GM15510 (cell line): ENCODE measurements around the gene CTNNA1.

Experiments
- POLR2A ChIP-seq: IDR thresholded peaks from 3 replicates; pipeline ENCODE4 v1.6.1; 2011; ENCODE audit warnings: borderline replicate concordance; ENCODE audit not compliant: insufficient read length; ENCODE audit errors: extremely low read depth

The CTNNA1 gene

DNA sequence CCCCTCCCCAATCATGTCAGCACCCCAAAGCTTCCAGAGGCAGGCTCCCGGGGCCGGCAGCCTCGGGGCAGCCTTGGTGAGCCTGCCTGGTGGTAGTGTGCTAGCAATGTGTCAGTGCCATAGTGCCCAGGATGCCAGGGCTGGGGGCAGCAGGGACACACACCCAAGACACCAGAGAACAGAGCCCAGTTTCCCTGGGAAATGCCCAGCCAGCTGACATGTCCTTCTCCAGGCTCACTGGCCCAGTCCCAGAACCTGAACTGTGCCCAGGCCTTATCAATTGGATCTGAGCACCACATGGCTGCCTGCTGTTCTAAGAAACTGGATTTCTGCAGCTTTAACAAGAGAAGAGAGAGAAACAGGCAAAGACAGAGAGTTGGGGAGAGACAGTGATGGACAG is 196.8 kb downstream of the CTNNA1 start:
- TF ChIP-seq POLR2A: no peak

- no peak for TF ChIP-seq POLR2A
Measured at GRCh38 chr5:138950421-138951031, 197.3 kb downstream of the CTNNA1 start.

- TF ChIP-seq POLR2A: no peak
Measured at GRCh38 chr5:138951091-138951985, 198.1 kb downstream of the CTNNA1 start.

DNA sequence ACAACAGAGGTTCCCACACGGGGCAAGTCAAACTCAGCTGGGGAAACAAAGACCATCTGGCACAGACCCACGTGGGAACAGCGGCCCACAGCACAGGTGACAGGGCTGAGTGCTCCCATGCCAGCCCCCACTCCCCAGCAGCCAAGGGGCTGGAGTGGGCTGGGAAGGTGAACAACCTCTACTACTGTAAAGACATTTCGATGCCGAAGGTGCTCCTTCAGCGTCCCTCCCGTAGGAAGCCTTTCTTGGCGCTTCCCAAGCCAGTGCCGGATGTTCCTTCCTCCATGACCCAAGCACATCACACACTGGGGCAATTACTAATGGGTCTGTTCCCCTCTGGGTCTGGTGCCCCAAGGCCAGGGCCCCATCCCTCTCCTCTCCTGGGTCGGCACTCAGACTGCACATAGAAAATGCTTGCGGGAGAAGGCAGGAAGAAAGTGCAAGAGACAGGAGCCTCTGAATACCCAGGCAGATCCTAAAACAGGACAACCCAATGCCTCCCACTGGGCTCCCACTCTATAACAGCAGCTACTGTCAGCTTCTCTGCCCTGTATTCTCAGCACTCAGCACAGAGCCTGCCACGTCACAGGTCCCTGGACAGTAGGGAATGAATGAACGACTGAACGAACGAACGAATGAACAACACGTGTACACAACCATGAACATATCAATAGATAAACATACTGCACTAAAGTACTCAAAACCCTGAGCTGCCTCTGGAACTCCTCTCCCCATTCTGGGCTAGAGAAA is 198.9 kb downstream of the CTNNA1 start:
- no peak for TF ChIP-seq POLR2A

GRCh38 chr5:138952962-138953361 is 199.7 kb downstream of the CTNNA1 start:
- no peak for TF ChIP-seq POLR2A

- TF ChIP-seq POLR2A: no peak
Measured at GRCh38 chr5:138953387-138954256, 200.4 kb downstream of the CTNNA1 start.

DNA sequence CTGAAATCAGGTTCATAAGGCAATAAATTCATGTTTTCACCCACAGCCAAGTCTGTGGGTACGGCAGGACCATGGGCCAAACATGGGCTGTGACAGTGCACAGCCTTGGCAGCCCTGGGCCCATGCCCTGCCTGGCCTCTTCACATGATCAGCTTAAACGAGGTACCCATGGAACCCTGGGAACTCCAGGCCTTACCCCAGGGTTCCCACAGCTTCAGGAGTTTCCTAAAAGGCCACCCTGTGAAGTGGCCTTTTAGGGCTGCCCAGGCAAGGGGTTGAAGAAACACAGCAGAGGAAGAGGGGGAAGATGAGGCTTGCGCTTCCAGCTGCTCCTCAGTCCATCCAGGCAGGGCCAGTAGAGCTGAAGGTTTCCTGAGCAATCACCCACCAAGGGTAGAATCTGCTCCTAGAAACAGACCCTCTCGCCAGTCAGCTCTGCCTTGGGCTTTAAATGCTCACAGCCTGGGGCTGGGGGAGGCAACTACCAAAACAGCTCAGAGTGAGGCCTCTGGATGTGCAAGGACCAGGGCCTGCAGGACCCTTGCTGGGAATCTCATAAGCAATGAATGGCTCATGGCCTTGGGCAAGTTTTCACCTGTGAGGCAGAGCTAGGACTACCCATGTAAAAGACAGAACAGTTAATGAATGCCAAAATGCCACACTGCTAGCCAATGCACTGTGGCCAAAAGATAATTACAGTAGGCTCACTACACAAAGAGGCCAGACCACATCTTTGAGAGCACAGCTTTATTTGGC is 201.2 kb downstream of the CTNNA1 start:
- TF ChIP-seq POLR2A: no peak

- TF ChIP-seq POLR2A: no peak
Measured at GRCh38 chr5:138955013-138955660, 201.9 kb downstream of the CTNNA1 start.

DNA sequence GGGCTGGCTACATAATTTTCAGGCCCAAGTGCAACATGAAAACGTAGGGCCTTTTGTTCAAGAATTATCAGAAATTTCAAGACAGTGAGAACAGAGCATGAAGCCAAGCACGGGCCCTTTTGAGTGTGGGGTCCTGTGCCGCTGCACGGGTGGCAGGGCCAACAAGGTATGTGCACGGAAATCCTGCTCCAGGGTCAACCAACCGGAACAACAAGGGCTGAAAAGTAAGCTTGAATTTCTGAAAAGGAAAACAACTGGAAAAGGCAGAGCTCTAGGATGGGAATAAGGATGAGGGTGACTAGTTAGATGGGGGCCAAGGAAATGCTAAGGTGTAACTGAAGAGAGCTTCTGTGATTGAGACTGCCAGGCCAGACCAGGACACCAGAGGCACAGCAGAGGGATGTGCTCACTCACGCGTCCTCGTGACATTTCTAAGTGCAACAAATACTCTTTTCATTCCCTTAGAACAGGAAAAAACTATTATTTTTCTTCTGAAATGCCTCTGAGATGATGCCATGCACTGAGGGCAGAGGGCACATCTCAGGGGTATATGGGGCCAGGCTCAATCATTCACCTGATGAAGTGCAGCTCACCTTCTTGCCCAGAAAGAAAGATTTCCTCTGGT is 202.6 kb downstream of the CTNNA1 start:
- TF ChIP-seq POLR2A: no peak

- TF ChIP-seq POLR2A: no peak
Measured at GRCh38 chr5:138956801-138957200, 203.6 kb downstream of the CTNNA1 start.

- TF ChIP-seq POLR2A: no peak
Measured at GRCh38 chr5:138960145-138960692, 207.0 kb downstream of the CTNNA1 start.

DNA sequence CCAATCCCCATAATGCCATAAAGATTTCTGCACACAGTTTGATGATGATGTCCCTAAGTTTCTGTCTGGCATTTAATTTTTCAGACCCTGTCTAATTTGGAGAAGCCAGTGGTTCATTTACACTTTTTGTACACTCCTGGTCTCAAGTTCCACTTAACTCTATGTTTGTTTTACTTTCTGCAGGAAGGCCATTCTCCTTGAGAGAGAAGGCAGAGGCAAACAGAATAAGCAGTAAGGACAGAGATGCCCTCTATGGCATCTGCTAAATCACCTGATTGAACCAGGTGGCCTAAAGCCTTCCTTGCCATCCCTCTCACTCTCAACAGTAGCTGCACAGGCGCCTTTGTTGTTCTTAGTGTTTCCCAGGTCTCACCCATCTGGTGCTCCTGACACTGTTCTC is 208.0 kb downstream of the CTNNA1 start:
- TF ChIP-seq POLR2A: no peak

GRCh38 chr5:138961729-138962128 is 208.5 kb downstream of the CTNNA1 start:
- no peak for TF ChIP-seq POLR2A
